HG02970 (cell line): ENCODE measurements around the gene RALGAPA2.

Experiments used
- ATAC-seq: cut with Tn5 transposase; IDR thresholded peaks from one replicate; pipeline ENCODE4 v1.9.1; 2021; ENCODE audit warnings: mild to moderate bottlenecking, moderate library complexity, moderate number of reproducible peaks; ENCODE audit not compliant: unreplicated experiment, low FRiP score

The RALGAPA2 gene

GRCh38 chr20:20505554-20505953, 206.9 kb downstream of the RALGAPA2 start:
- no peak for ATAC-seq

- no peak for ATAC-seq
These were observed 208.5 kb downstream of the RALGAPA2 start for GRCh38 chr20:20503777-20504530.

- no peak for ATAC-seq
These were observed 211.3 kb downstream of the RALGAPA2 start for GRCh38 chr20:20501128-20501527.

GRCh38 chr20:20500312-20500711, 212.1 kb downstream of the RALGAPA2 start:
- no peak for ATAC-seq

GRCh38 chr20:20499439-20499838, 213.0 kb downstream of the RALGAPA2 start:
- ATAC-seq = no peak

GRCh38 chr20:20498076-20498861, 214.2 kb downstream of the RALGAPA2 start:
- no peak for ATAC-seq

GRCh38 chr20:20497242-20497978, 215.0 kb downstream of the RALGAPA2 start:
- no peak for ATAC-seq

GRCh38 chr20:20495729-20496503, 216.5 kb downstream of the RALGAPA2 start:
- no peak for ATAC-seq

GRCh38 chr20:20493701-20494100, 218.7 kb downstream of the RALGAPA2 start:
- ATAC-seq = no peak

- ATAC-seq = no peak
These were observed 219.7 kb downstream of the RALGAPA2 start for GRCh38 chr20:20492521-20493332.

GRCh38 chr20:20491784-20492264, 220.6 kb downstream of the RALGAPA2 start:
- no peak for ATAC-seq

GRCh38 chr20:20491110-20491783, 221.2 kb downstream of the RALGAPA2 start:
- no peak for ATAC-seq

- no peak for ATAC-seq
These were observed 221.8 kb downstream of the RALGAPA2 start for GRCh38 chr20:20490673-20491072.

- no peak for ATAC-seq
These were observed 222.6 kb downstream of the RALGAPA2 start for GRCh38 chr20:20489648-20490341.

GRCh38 chr20:20489054-20489453, 223.4 kb downstream of the RALGAPA2 start:
- ATAC-seq = peak; percentile 72

- ATAC-seq = no peak
These were observed 224.1 kb downstream of the RALGAPA2 start for GRCh38 chr20:20488388-20488787.

- ATAC-seq = no peak
These were observed 224.6 kb downstream of the RALGAPA2 start for GRCh38 chr20:20487811-20488210.

- ATAC-seq = no peak
These were observed 229.1 kb downstream of the RALGAPA2 start for GRCh38 chr20:20483328-20483727.
